ENCODE measurements around the gene CTTNBP2.

GRCh38 chr7:117674617-117675016 lies 198.6 kb downstream of the CTTNBP2 start:
- TF ChIP-seq ZSCAN18 (tag by site-specific recombination; IDR thresholded peaks at IDR 0.05) (no peak), CTCF (tag by site-specific recombination; IDR thresholded peaks at IDR 0.05) (no peak), ZNF157 (tag by site-specific recombination; IDR thresholded peaks at IDR 0.05) (no peak), ZNF16 (tag by site-specific recombination; IDR thresholded peaks at IDR 0.05; ENCODE audit: low read depth) (no peak), ZNF394 (tag by site-specific recombination; IDR thresholded peaks at IDR 0.05; ENCODE audit: borderline replicate concordance) (no peak), ZBTB17 (tag by site-specific recombination; IDR thresholded peaks at IDR 0.05) (no peak)
